GM10248 (cell line): Measurements from ENCODE around the gene AHCYL1.

Experiments
- CTCF ChIA-PET: fragments of 300-600 bp; sonication (Branson Sonifier 250); formaldehyde crosslinking; extraction: SDS; loops from one replicate; lab custom pipeline; 2021; ENCODE audit warnings: antibody characterized with exemption; lab: Yijun Ruan, JAX
- POLR2A ChIA-PET: fragments of 350-650 bp; sonication (Branson Sonifier 250); formaldehyde crosslinking; extraction: SDS; loops from one replicate; lab custom pipeline; 2020; ENCODE audit warnings: antibody characterized with exemption; lab: Yijun Ruan, JAX
- DNase-seq: peaks from one replicate; pipeline ENCODE4 v3.0.0; 2012; ENCODE audit errors: extremely low spot score
- CTCF ChIP-seq: IDR thresholded peaks from 2 replicates; pipeline ENCODE4 v1.5.1; 2012; ENCODE audit warnings: mild to moderate bottlenecking, low read depth; ENCODE audit errors: extremely low read depth, missing control alignments, control extremely low read depth

The AHCYL1 gene

GRCh38 chr1:109984456-109985246 is at the start of gene AHCYL1:
TSS of gene AHCYL1 (plus strand) at chr1:109984765. CDS start at chr1:109985053, 288 bp downstream.
- ChIA-PET CTCF (interaction anchor here (0.5 to 18.3 kb wide), 108 partner anchors 9 to 512 kb away, joined by 3 to 737 read pairs (median 5); partner anchors contain the start of genes ATXN7L2, CSF1, GNAI3 and GSTM4), POLR2A (interaction anchor here (0.6 to 1.3 kb wide), 6 partner anchors 11 to 344 kb away, joined by 3 to 5 read pairs (median 3); no protein-coding TSS in a partner anchor)
- peak; percentile 100 for DNase-seq
- peak; percentile 96 for TF ChIP-seq CTCF

- ChIA-PET CTCF (interaction anchor here (0.9 to 1.4 kb wide), 5 partner anchors 10 to 158 kb away, joined by 3 to 4 read pairs (median 3); no protein-coding TSS in a partner anchor), POLR2A (no interaction called here)
- DNase-seq = no peak
Measured at GRCh38 chr1:109935451-109935900, 49.1 kb upstream of the AHCYL1 start.

GRCh38 chr1:109937738-109938137 is 46.8 kb upstream of the AHCYL1 start:
- no peak for TF ChIP-seq CTCF
- ChIA-PET POLR2A (no interaction called here), CTCF (interaction anchor here (1.4 kb wide), 1 partner anchor 11 kb away, joined by 3 read pairs; no protein-coding TSS in a partner anchor)
- no peak for DNase-seq

More at GRCh38 chr1:109935451-109935900, 49.1 kb upstream of the AHCYL1 start:
- no peak for TF ChIP-seq CTCF

- ChIA-PET CTCF (interaction anchor here (1.2 to 1.4 kb wide), 2 partner anchors 12 to 45 kb away, joined by 3 read pairs; no protein-coding TSS in a partner anchor), POLR2A (no interaction called here)
- TF ChIP-seq CTCF = no peak
- DNase-seq = no peak
Measured at GRCh38 chr1:109938556-109938955, 46.0 kb upstream of the AHCYL1 start.

GRCh38 chr1:109942434-109942833 is 42.1 kb upstream of the AHCYL1 start:
- ChIA-PET POLR2A (no interaction called here), CTCF (interaction anchor here (1.0 to 1.6 kb wide), 3 partner anchors 10 to 42 kb away, joined by 3 to 4 read pairs (median 3); partner anchors contain the start of gene AHCYL1)
- TF ChIP-seq CTCF = no peak
- no peak for DNase-seq

- POLR2A ChIA-PET = interaction anchor here (0.7 kb wide), 1 partner anchor 33 kb away, joined by 4 read pairs; no protein-coding TSS in a partner anchor
- CTCF ChIA-PET = interaction anchor here (0.7 to 1.5 kb wide), 9 partner anchors 9 to 191 kb away, joined by 3 to 6 read pairs (median 3); no protein-coding TSS in a partner anchor
- no peak for DNase-seq
- no peak for TF ChIP-seq CTCF
Measured at GRCh38 chr1:109944541-109944940, 40.0 kb upstream of the AHCYL1 start.
